ENCODE results near the gene CHURC1. TPM values are rescaled to one million over a fixed set of nuclear protein-coding genes. Genes with fewer than 3 reads are reported as not detected.

Gene CHURC1
- total RNA-seq, 1 experiment from 2014 or later: 52.4 TPM

- no peak for TF ChIP-seq JAZF1 (CRISPR knock-in tag; IDR thresholded peaks at IDR 0.05)
These were observed 4.0 kb downstream of the CHURC1 start (continued) for GRCh38 chr14:64918216-64918615.

GRCh38 chr14:64919215-64919614 lies 5.0 kb downstream of the CHURC1 start:
- no peak for ATAC-seq
- POLR2A ChIA-PET: no interaction called here
- Mint-ChIP-seq H3K9me3 (peaks cover 7% of the 10 kb centered on the region; the same call in 1 of the 2 replicates), H3K36me3 (peaks cover 17% of the 10 kb centered on the region), H3K27ac (no peak overlapping the region), H3K4me1 (peaks cover 14% of the 10 kb centered on the region), H3K27me3 (ENCODE audit: low read depth) (no peaks in the 10 kb centered on the region), H3K4me3 (no peak overlapping the region)
- CTCF ChIA-PET: interaction anchor here (0.8 kb wide), 1 partner anchor 8 kb away, joined by 3 read pairs; no protein-coding TSS in a partner anchor
- no peak for DNase-seq (ENCODE audit: low spot score)
- no peak for TF ChIP-seq USF1 (CRISPR knock-in tag; IDR thresholded peaks at IDR 0.05)
- TF ChIP-seq CREB1 (CRISPR knock-in tag; IDR thresholded peaks at IDR 0.05): no peak
- TF ChIP-seq E2F5 (CRISPR knock-in tag; IDR thresholded peaks at IDR 0.05): no peak
- TF ChIP-seq TP53 (CRISPR knock-in tag; IDR thresholded peaks at IDR 0.05): no peak
- TF ChIP-seq ZNF671 (CRISPR knock-in tag; IDR thresholded peaks at IDR 0.05): no peak
- no peak for TF ChIP-seq ZSCAN18 (CRISPR knock-in tag; IDR thresholded peaks at IDR 0.05)
- TF ChIP-seq ZNF263 (CRISPR knock-in tag; IDR thresholded peaks at IDR 0.05; ENCODE audit: low read depth): no peak
- TF ChIP-seq SMAD4 (CRISPR knock-in tag; IDR thresholded peaks at IDR 0.05): no peak
- no peak for TF ChIP-seq PRRX2 (CRISPR knock-in tag; IDR thresholded peaks at IDR 0.05)
- no peak for TF ChIP-seq ZNF281 (CRISPR knock-in tag; IDR thresholded peaks at IDR 0.05)

- ChIA-PET POLR2A (no interaction called here), CTCF (no interaction called here)
- peaks cover 14% of the 10 kb centered on the region for H3K4me1 Mint-ChIP-seq
- H3K4me3 Mint-ChIP-seq: no peak overlapping the region
- H3K9me3 Mint-ChIP-seq: peaks cover 7% of the 10 kb centered on the region; the same call in 1 of the 2 replicates
- ATAC-seq (no peak), DNase-seq (ENCODE audit: low spot score) (no peak)
- peaks cover 20% of the 10 kb centered on the region for H3K36me3 Mint-ChIP-seq
- H3K27me3 Mint-ChIP-seq (ENCODE audit: low read depth): no peaks in the 10 kb centered on the region
- H3K27ac Mint-ChIP-seq: no peak overlapping the region
- TF ChIP-seq ETV6 (CRISPR knock-in tag; IDR thresholded peaks at IDR 0.05): no peak
- TF ChIP-seq E2F5 (CRISPR knock-in tag; IDR thresholded peaks at IDR 0.05): no peak
- TF ChIP-seq CREM (CRISPR knock-in tag; IDR thresholded peaks at IDR 0.05): no peak
- TF ChIP-seq TEAD1 (CRISPR knock-in tag; IDR thresholded peaks at IDR 0.05): no peak
- no peak for TF ChIP-seq AR (CRISPR knock-in tag; IDR thresholded peaks at IDR 0.05)
- no peak for TF ChIP-seq FOXP4 (CRISPR knock-in tag; IDR thresholded peaks at IDR 0.05)
- no peak for TF ChIP-seq ATF6 (CRISPR knock-in tag; IDR thresholded peaks at IDR 0.05)
- TF ChIP-seq RELA (CRISPR knock-in tag; IDR thresholded peaks at IDR 0.05; ENCODE audit: borderline replicate concordance): no peak
- no peak for TF ChIP-seq CREB1 (CRISPR knock-in tag; IDR thresholded peaks at IDR 0.05)
These were observed 5.4 kb downstream of the CHURC1 start for GRCh38 chr14:64919618-64920017.
